Heart left ventricle (tissue), 16 donors: Measurements from ENCODE around the gene ACD. TPM values are rescaled to one million over a fixed set of nuclear protein-coding genes. Genes with fewer than 3 reads are reported as not detected.

ENCODE experiments used
- ATAC-seq, 4 donors: fragments of 200-7000 bp; cut with Tn5 transposase; one replicate each; pipeline ENCODE4 v1.9.1; 2020 to 2022; ENCODE audit warnings: moderate library complexity in 4 of 4, mild to moderate bottlenecking in 3 of 4, moderate number of reproducible peaks in 1 of 4
- DNase-seq, 5 donors: peaks; one replicate each; pipeline ENCODE4 v3.0.0-alpha.2; 2020
- H3K27ac ChIP-seq, 12 donors: fragments of 200-600 bp; sonication (generic) in 4 of 12; one replicate each; pipeline versions ENCODE4 v1.5.0 to v1.8.0; 2016 to 2022; ENCODE audit warnings: mild to moderate bottlenecking in 2 of 12
- H3K27me3 ChIP-seq, 9 donors: fragments of 200-600 bp; sonication (generic) in 2 of 9; one replicate each; pipeline versions ENCODE4 v1.5.1 to v1.8.0; 2016 to 2022; ENCODE audit warnings: mild to moderate bottlenecking in 3 of 9
- H3K36me3 ChIP-seq, 9 donors: fragments of 200-600 bp; sonication (generic) in 2 of 9; one replicate each; pipeline versions ENCODE4 v1.5.0 to v1.8.0; 2018 to 2022; ENCODE audit warnings: mild to moderate bottlenecking in 2 of 9
- H3K4me1 ChIP-seq, 12 donors: fragments of 200-600 bp; sonication (generic) in 4 of 12; one replicate each; pipeline versions ENCODE4 v1.5.0 to v1.8.0; 2016 to 2022; ENCODE audit warnings: mild to moderate bottlenecking in 3 of 12
- H3K4me3 ChIP-seq, 12 donors: fragments of 200-600 bp; sonication (generic) in 4 of 12; one replicate each; pipeline versions ENCODE4 v1.5.0 to v1.8.0; 2017 to 2022; ENCODE audit warnings: mild to moderate bottlenecking in 9 of 12, moderate library complexity in 4 of 12
- H3K9me3 ChIP-seq, 12 donors: fragments of 200-600 bp; sonication (generic) in 4 of 12; one replicate each; pipeline versions ENCODE4 v1.5.0 to v1.8.0; 2016 to 2022; ENCODE audit warnings: mild to moderate bottlenecking in 1 of 12
- CTCF ChIP-seq, 12 donors: fragments of 200-600 bp; sonication (generic) in 4 of 12; IDR thresholded peaks; one replicate each; pipeline versions ENCODE4 v1.5.0 to v1.8.0; 2018 to 2022; ENCODE audit warnings: antibody characterized with exemption in 12 of 12, mild to moderate bottlenecking in 5 of 12
- POLR2A ChIP-seq, 2 donors: fragments of 450-650 bp; IDR thresholded peaks; one replicate each; pipeline ENCODE4 v1.6.1; 2017; ENCODE audit warnings: antibody characterized with exemption in 2 of 2, mild to moderate bottlenecking in 2 of 2, moderate library complexity in 2 of 2
- WGBS, 4 donors: extraction: QIAGEN DNeasy Blood & Tissue Kit in 2 of 4; methylation state at CpG; one replicate each; pipeline versions ENCODE4 v1.1.5 to v1.1.7; 2013 to 2018; 5-methylcytosine and 5-hydroxymethylcytosine counted together
- intact Hi-C, 10 donors: fragments of 100-400 bp; cut with DNase I; formaldehyde crosslinking; loops; one replicate each; pipeline versions ENCODE4 v1.11.1 to v1.14.2; 2022
- polyA plus RNA-seq, 2 donors: library from polyadenylated mRNA; stranded (reverse); fragments of 200-250 nt; gene quantifications; one replicate each; pipeline ENCODE4 v1.2.3, GENCODE V29; 2013
- total RNA-seq, 9 donors: library from RNA; depleted of rRNA in 2 of 9; stranded (reverse); fragments of >200 nt in 2 of 9; fragmentation: NEBNext Ultra II Directional in 3 of 9; extraction: Animal tissue kit (Norgen Biotek cat#: 25700) in 3 of 9; gene quantifications; one replicate each; pipeline versions ENCODE4 v1.1.0 to v1.2.4, GENCODE V29; 2016 to 2023
- donor health status: ischemic (EF 13 %, LVEDD 7.1; RV severe dilation, severe dysfunction).
- donor health status: healthy with polysubstance abuse.
- donor health status: DM: no; HTN: yes; CAD: no.
- donor health status: DM: no; HTN: no; CAD: no.
- donor health status: ischemic (EF 25% LVEDD 6.9; RV normal size, moderate dysfunction).
- donor health status: ischemic (EF 25% LVEDD 5.7; RV mildly dilated, moderate dysfunction).
- donor health status: healthy.
- donor health status: DM: yes; HTN: yes; CAD: no.
- donor health status: ischemic (EF 35%, LVEDD 5.7; RV mildly dilated, moderate dysfunction).
- donor health status: nonischemic (EF 11% LVEDD 7.7; RV severe dilation, severe dysfunction).
- donor health status: DM: yes; HTN: yes; CAD: no.
- donor health status: PGD.
- donor health status: ischemic (EF 29% LVEDD 5.4; RV normal size, mild dysfunction).
- donor health status: nonischemic (EF 23%, LVEDD 6.1; RV moderate dilation, normal function).

Gene ACD
- total and polyA plus RNA-seq, 11 donors: 6.2 to 19.9 (median 9.5) TPM

DNA sequence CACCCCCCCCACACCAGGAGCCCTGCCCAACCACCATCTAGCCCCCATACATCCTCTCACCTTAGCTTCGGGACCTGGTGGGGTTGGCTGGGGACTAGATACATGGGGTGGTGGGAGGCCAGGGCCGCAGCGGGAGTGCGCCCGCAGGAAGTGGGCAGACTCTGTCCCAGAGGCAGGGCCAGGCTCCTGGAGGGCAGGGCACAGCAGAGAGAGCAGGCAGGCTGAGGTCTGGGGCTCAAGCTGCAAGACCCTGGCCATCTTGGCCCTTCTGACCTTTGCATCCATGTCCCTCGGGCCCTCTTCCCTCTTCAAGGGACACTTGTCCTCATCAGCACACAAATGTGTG, 3.8 kb upstream of the ACD start:
- peaks cover 4 to 48% (median 37%) of the 10 kb centered on the region in 12 donors for H3K4me1 ChIP-seq
- intact Hi-C loops: loop anchor here in 1 of 10 donors (10.0 kb wide), 1 partner anchor 171 kb away; no protein-coding TSS in a partner anchor
- 90 to 98% (median 96%) methylated on average over 5 to 6 of the region's 6 CpGs for WGBS, 4 donors
- no peaks in the 10 kb centered on the region for H3K9me3 ChIP-seq
- H3K36me3 ChIP-seq: peaks cover 0 to 14% (median 0%) of the 10 kb centered on the region in 9 donors
- no peak overlapping the region for H3K4me3 ChIP-seq
- peak in 1 of 5 donors; percentile 17 for DNase-seq
- no peak for ATAC-seq
- no peak overlapping the region for H3K27ac ChIP-seq
- TF ChIP-seq POLR2A (IDR thresholded peaks at IDR 0.05) (no peak), CTCF (IDR thresholded peaks at IDR 0.05) (peak in 2 of 12 donors; percentile 1 to 2)
- no peaks in the 10 kb centered on the region for H3K27me3 ChIP-seq

GRCh38 chr16:67663151-67663876, 3.3 kb upstream of the ACD start:
- H3K9me3 ChIP-seq: no peaks in the 10 kb centered on the region
- intact Hi-C loops: loop anchor here in 1 of 10 donors (10.0 kb wide), 1 partner anchor 171 kb away; no protein-coding TSS in a partner anchor
- H3K4me3 ChIP-seq: no peak overlapping the region
- no peak overlapping the region for H3K27ac ChIP-seq
- 66 to 84% (median 83%) methylated on average over 10 to 25 of the region's 25 CpGs for WGBS, 4 donors
- no peaks in the 10 kb centered on the region for H3K27me3 ChIP-seq
- peaks cover 0 to 18% (median 0%) of the 10 kb centered on the region in 9 donors for H3K36me3 ChIP-seq
- ATAC-seq (no peak), DNase-seq (peak in 2 of 5 donors; percentile 27 to 32)
- peaks cover 4 to 49% (median 39%) of the 10 kb centered on the region in 12 donors for H3K4me1 ChIP-seq
- TF ChIP-seq POLR2A (IDR thresholded peaks at IDR 0.05): no peak
- peak in 1 of 12 donors; percentile 18 for TF ChIP-seq CTCF (IDR thresholded peaks at IDR 0.05)

DNA sequence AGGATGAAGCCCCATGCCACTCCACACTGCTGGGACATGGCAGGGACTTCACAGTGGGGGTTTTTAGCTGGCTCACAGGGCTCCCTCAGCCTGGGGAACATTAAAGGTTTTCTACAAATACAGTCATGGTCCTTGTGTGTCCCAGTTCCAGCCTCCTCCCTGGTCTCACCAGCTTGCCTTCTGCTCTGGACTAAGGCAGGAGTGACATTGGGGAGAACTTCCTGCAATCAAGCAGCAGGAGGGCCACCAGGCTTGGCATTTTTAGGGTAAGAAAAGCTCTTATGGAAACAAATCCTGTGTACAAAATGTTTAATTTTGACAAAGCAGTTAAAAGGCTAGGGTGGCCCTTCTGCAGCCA, 2.6 kb upstream of the ACD start:
- H3K4me3 ChIP-seq: no peak overlapping the region
- intact Hi-C loops: loop anchor here in 1 of 10 donors (10.0 kb wide), 1 partner anchor 172 kb away; no protein-coding TSS in a partner anchor
- H3K4me1 ChIP-seq: peaks cover 4 to 42% (median 34%) of the 10 kb centered on the region in 12 donors

More for the DNA sequence above, 2.6 kb upstream of the ACD start:
- no peak for TF ChIP-seq CTCF (IDR thresholded peaks at IDR 0.05)
- TF ChIP-seq POLR2A (IDR thresholded peaks at IDR 0.05): no peak
- Histone ChIP-seq H3K9me3 (no peaks in the 10 kb centered on the region), H3K27ac (no peak overlapping the region), H3K36me3 (peaks cover 0 to 21% (median 0%) of the 10 kb centered on the region in 9 donors), H3K27me3 (no peaks in the 10 kb centered on the region)
- peak in 1 of 5 donors; percentile 9 for DNase-seq
- no peak for ATAC-seq
